Suppressor macrophage treated with lipopolysaccharide for 4 hours (primary cell): ENCODE data around the gene SPATA31D1.
"Not testable (repeated sequence)": the region's sequence is repeated elsewhere in the genome, so short reads cannot be mapped to it uniquely, and the experiment has no call there.

ENCODE experiments used
- DNase-seq: peaks from one replicate; pipeline ENCODE4 v3.0.0-alpha.2; 2020

The SPATA31D1 gene

GRCh38 chr9:81988472-81988871, at the start of gene SPATA31D1:
Gene SPATA31D1 (plus strand): TSS chr9:81988772. CDS start chr9:81988819, 47 bp downstream.
- DNase-seq: not testable (repeated sequence)

GRCh38 chr9:81943393-81943792, 45.2 kb upstream of the SPATA31D1 start, which contains the start of gene SPATA31D3:
Gene SPATA31D3 (plus strand): TSS chr9:81943500. CDS start chr9:81943586, 86 bp downstream.
- not testable (repeated sequence) for DNase-seq

GRCh38 chr9:81948650-81949049, 39.9 kb upstream of the SPATA31D1 start:
- not testable (repeated sequence) for DNase-seq

- DNase-seq: no peak
These were observed 35.5 kb upstream of the SPATA31D1 start for GRCh38 chr9:81953096-81953495.

- no peak for DNase-seq
These were observed 32.9 kb upstream of the SPATA31D1 start for GRCh38 chr9:81955625-81956024.

GRCh38 chr9:81964218-81965171, 24.1 kb upstream of the SPATA31D1 start:
- DNase-seq: no peak

GRCh38 chr9:81968026-81968425, 20.5 kb upstream of the SPATA31D1 start:
- no peak for DNase-seq

- DNase-seq: no peak
These were observed 18.6 kb upstream of the SPATA31D1 start for GRCh38 chr9:81969971-81970370.

- no peak for DNase-seq
These were observed 16.8 kb upstream of the SPATA31D1 start for GRCh38 chr9:81971727-81972126.

- DNase-seq: no peak
These were observed 13.8 kb upstream of the SPATA31D1 start for GRCh38 chr9:81974764-81975163.

- no peak for DNase-seq
These were observed 12.2 kb upstream of the SPATA31D1 start for GRCh38 chr9:81976351-81976750.

- no peak for DNase-seq
These were observed 9.4 kb upstream of the SPATA31D1 start for GRCh38 chr9:81979196-81979595.

- DNase-seq: no peak
These were observed 8.0 kb upstream of the SPATA31D1 start for GRCh38 chr9:81980568-81980967.

GRCh38 chr9:81981883-81982282, 6.7 kb upstream of the SPATA31D1 start:
- no peak for DNase-seq

- no peak for DNase-seq
These were observed 3.6 kb upstream of the SPATA31D1 start for GRCh38 chr9:81984928-81985327.

- no peak for DNase-seq
These were observed 2.5 kb upstream of the SPATA31D1 start for GRCh38 chr9:81986051-81986450.

GRCh38 chr9:81989700-81990099, 1.1 kb downstream of the SPATA31D1 start:
- no peak for DNase-seq

GRCh38 chr9:81993656-81994055, 5.1 kb downstream of the SPATA31D1 start:
- no peak for DNase-seq

- DNase-seq: no peak
These were observed 11.2 kb downstream of the SPATA31D1 start for GRCh38 chr9:81999806-82000205.

- no peak for DNase-seq
These were observed 22.1 kb downstream of the SPATA31D1 start for GRCh38 chr9:82010711-82011110.

GRCh38 chr9:82011133-82011532, 22.6 kb downstream of the SPATA31D1 start:
- DNase-seq: no peak

- no peak for DNase-seq
These were observed 23.7 kb downstream of the SPATA31D1 start for GRCh38 chr9:82012276-82012675.

- no peak for DNase-seq
These were observed 31.8 kb downstream of the SPATA31D1 start for GRCh38 chr9:82020331-82020730.

- DNase-seq: no peak
These were observed 32.6 kb downstream of the SPATA31D1 start for GRCh38 chr9:82021198-82021597.
